SK-N-SH (cell line): ENCODE results near the gene SCRN1. TPM values are rescaled to one million over a fixed set of nuclear protein-coding genes. Genes with fewer than 3 reads are reported as not detected.

Source experiments
- CTCF ChIA-PET: fragments of 300-600, 350-600 bp; formaldehyde crosslinking; extraction: SDS; loops from one replicate; lab custom pipeline; 2021; lab: Yijun Ruan, JAX
- POLR2A ChIA-PET: fragments of 350-600 bp; sonication (Branson Sonifier 250); formaldehyde crosslinking; extraction: SDS; loops from one replicate; lab custom pipeline; 2020; ENCODE audit warnings: antibody characterized with exemption, inconsistent platforms; lab: Yijun Ruan, JAX
- DNase-seq: peaks from one replicate; pipeline ENCODE4 v3.0.0; 2012
- H2AFZ ChIP-seq: fragments of 200-600 bp; sonication (generic); 2 replicates; pipeline ENCODE4 v1.8.1; 2016; ENCODE audit warnings: antibody characterized with exemption, mild to moderate bottlenecking, low read depth
- H3F3A ChIP-seq: fragments of 200-600 bp; sonication (generic); replicated peaks from 2 replicates; pipeline ENCODE3; 2016; ENCODE audit warnings: antibody characterized with exemption, mild to moderate bottlenecking; ENCODE audit not compliant: insufficient read depth
- H3K27ac ChIP-seq, 2 experiments: fragments of 200-500 bp in 1 of 2; fragments of 200-600 bp in 1 of 2; sonication (Bioruptor generic) in 1 of 2; sonication (generic), shearing (Covaris generic) in 1 of 2; 2 replicates each; pipeline versions ENCODE4 v1.5.1 to v1.6.1; 2014 to 2016; ENCODE audit warnings: low read depth in 2 of 2, inconsistent platforms in 1 of 2, low read length in 1 of 2, mild to moderate bottlenecking in 1 of 2, mixed read lengths in 1 of 2
- H3K27me3 ChIP-seq: fragments of 200-600 bp; sonication (generic), shearing (Covaris generic); 2 replicates; pipeline ENCODE4 v1.6.1; 2016; ENCODE audit warnings: mixed run types; ENCODE audit not compliant: insufficient read depth
- H3K36me3 ChIP-seq, 2 experiments: fragments of 200-500 bp in 1 of 2; fragments of 200-600 bp in 1 of 2; sonication (Bioruptor generic) in 1 of 2; sonication (generic) in 1 of 2; replicated peaks in 1 of 2; 2 replicates each; pipeline versions ENCODE3 to v1.5.1; 2014 to 2016; ENCODE audit warnings: low read length in 1 of 2, mild to moderate bottlenecking in 1 of 2; ENCODE audit not compliant: insufficient read depth in 2 of 2, control insufficient read depth in 1 of 2
- H3K4me1 ChIP-seq, 2 experiments: fragments of 200-500 bp in 1 of 2; fragments of 200-600 bp in 1 of 2; sonication (Bioruptor generic) in 1 of 2; sonication (generic), shearing (Covaris generic) in 1 of 2; 2 replicates each; pipeline versions ENCODE4 v1.5.1 to v1.6.1; 2014 to 2016; ENCODE audit warnings: low read depth in 1 of 2, low read length in 1 of 2, mixed run types in 1 of 2; ENCODE audit not compliant: insufficient read depth in 2 of 2, control insufficient read depth in 1 of 2
- H3K4me2 ChIP-seq: fragments of 200-600 bp; sonication (generic), shearing (Covaris generic); 2 replicates; pipeline ENCODE4 v1.6.1; 2017; ENCODE audit warnings: mixed run types
- H3K4me3 ChIP-seq, 2 experiments: fragments of 200-500 bp in 1 of 2; fragments of 200-600 bp in 1 of 2; sonication (Bioruptor generic) in 1 of 2; sonication (generic), shearing (Covaris generic) in 1 of 2; 2 replicates each; pipeline versions ENCODE4 v1.5.1 to v1.8.1; 2014 to 2016; ENCODE audit warnings: low read depth in 2 of 2, inconsistent platforms in 1 of 2, low read length in 1 of 2, mild to moderate bottlenecking in 1 of 2, mixed read lengths in 1 of 2, moderate library complexity in 1 of 2
- H3K79me2 ChIP-seq: fragments of 200-600 bp; sonication (generic); 2 replicates; pipeline ENCODE4 v1.8.1; 2017; ENCODE audit warnings: mild to moderate bottlenecking; ENCODE audit not compliant: insufficient read depth
- H3K9ac ChIP-seq: fragments of 200-600 bp; sonication (generic); 2 replicates; pipeline ENCODE4 v1.6.1; 2017; ENCODE audit warnings: mixed run types
- H3K9me2 ChIP-seq: fragments of 200-600 bp; sonication (generic); 2 replicates; pipeline ENCODE4 v1.6.1; 2017; ENCODE audit warnings: mixed run types
- H3K9me3 ChIP-seq: fragments of 200-600 bp; sonication (generic); 2 replicates; pipeline ENCODE4 v1.6.1; 2017; ENCODE audit warnings: mixed run types, mild to moderate bottlenecking, moderate library complexity
- H4K20me1 ChIP-seq: fragments of 200-600 bp; sonication (generic); 2 replicates; pipeline ENCODE4 v1.6.1; 2017; ENCODE audit warnings: mild to moderate bottlenecking, mixed run types; ENCODE audit not compliant: insufficient read depth
- CHD2 ChIP-seq: fragments of 150-350 bp; IDR thresholded peaks from 2 replicates; pipeline ENCODE4 v1.6.1; 2018; ENCODE audit warnings: low read length; ENCODE audit not compliant: partially characterized antibody
- ELF1 ChIP-seq: IDR thresholded peaks from 2 replicates; pipeline ENCODE4 v1.4.0; 2012
- MXI1 ChIP-seq: IDR thresholded peaks from 2 replicates; pipeline ENCODE4 v1.6.1; 2012; ENCODE audit warnings: mild to moderate bottlenecking, low read depth, low read length, improper control_type of control experiment
- NRF1 ChIP-seq: IDR thresholded peaks from 2 replicates; pipeline ENCODE4 v1.6.1; 2012; ENCODE audit warnings: low read depth, mild to moderate bottlenecking, low read length
- RCOR1 ChIP-seq: fragments of 150-350 bp; IDR thresholded peaks from 2 replicates; pipeline ENCODE4 v1.6.1; 2017; ENCODE audit warnings: antibody characterized with exemption, low read length
- TCF12 ChIP-seq: IDR thresholded peaks from 2 replicates; pipeline ENCODE4 v1.4.0; 2012
- TEAD4 ChIP-seq: IDR thresholded peaks from 2 replicates; pipeline ENCODE4 v1.4.0; 2012; ENCODE audit warnings: mild to moderate bottlenecking, borderline replicate concordance; ENCODE audit not compliant: insufficient read depth
- WGBS: methylation state at CpG from one replicate; pipeline ENCODE4 v1.1.6; 2017; ENCODE audit warnings: low lambda C conversion rate; 5-methylcytosine and 5-hydroxymethylcytosine counted together
- polyA plus RNA-seq, 3 experiments: library from polyadenylated mRNA; depleted of rRNA; stranded (reverse); fragments of >200 nt; gene quantifications; 2 replicates each; pipeline ENCODE4 v1.2.3, GENCODE V29; 2012
- TF ChIP-seq, protein P1 (sequence below): IDR thresholded peaks from 2 replicates; pipeline ENCODE4 v1.4.0; 2012; ENCODE audit warnings: low read depth, borderline replicate concordance

Gene SCRN1
- polyA plus RNA-seq, 1 of the 3 experiments (the other 2 are of a cell fraction): 64.3 TPM

DNA sequence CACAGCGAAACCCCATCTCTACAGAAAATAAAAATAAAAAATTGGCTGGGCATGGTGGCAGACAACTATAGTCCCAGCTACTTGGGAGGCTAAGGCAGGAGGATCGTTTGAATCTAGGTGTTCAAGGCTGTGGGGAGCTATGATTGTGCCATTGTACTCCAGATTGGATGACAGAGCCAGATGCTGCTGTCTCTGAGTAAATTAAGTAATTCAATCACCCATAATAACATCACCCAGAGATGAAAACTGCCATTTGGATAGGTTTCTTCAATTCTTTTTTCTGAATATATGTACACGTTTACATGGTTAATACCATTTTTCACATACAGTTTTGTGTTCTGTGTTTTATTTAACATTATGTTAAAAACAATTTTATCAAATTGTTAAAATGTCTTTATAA lies 104.0 kb downstream of the SCRN1 start:
- POLR2A ChIA-PET: no interaction called here
- CTCF ChIA-PET: interaction anchor here (0.9 to 3.7 kb wide), 4 partner anchors 8 to 176 kb away, joined by 3 to 25 read pairs (median 12); no protein-coding TSS in a partner anchor
- WGBS: 48% methylated on average over 3 of the region's 3 CpGs

DNA sequence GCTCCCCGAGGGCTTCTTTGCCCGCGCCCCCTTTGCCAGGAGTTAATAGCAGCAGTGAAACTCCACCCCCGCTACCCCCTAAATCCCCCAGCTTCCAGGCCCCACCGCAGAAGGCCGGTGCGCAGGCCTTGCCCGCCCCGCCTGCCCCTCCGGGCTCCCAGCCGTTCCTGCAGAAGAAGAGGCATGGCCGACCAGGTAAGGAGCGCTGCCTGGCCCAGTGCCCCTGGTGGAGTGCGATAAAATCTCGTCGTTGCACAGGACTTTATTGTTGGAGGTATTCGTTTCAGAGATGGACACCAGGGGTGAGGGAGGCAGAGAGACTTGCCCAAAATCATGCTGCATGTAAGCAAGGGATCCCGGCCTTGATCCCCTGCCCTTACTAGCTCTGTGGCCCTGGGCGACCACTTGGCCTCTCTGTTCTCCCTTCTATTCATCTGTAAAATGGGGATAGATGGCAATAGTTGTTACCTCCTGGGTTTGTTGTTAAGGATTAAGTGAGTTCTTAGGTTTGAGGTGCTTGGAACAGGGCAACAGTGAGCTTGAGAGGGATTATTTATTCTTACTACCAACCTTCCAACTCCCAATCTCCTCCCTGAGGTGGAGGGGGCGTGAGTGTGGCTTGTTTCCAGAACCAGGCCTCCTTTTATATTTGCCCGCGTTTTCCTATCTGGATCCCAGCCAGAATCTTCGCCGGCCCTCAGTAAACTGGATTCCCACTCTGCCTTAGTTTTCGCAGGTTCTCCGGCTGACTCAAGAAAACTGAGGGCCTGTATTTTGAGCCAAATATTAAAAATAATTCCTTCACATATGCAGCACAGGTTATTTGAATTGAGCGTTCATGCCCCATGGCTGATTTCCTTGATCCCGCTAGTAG lies 105.0 kb downstream of the SCRN1 start:
- no peaks in the 10 kb centered on the region for H3K9me2 ChIP-seq
- WGBS: 87% methylated on average over 28 of the region's 28 CpGs
- H3K9me3 ChIP-seq: no peaks in the 10 kb centered on the region
- H3K79me2 ChIP-seq: no peaks in the 10 kb centered on the region
- no peak for TF ChIP-seq ELF1
- no peak for TF ChIP-seq TCF12
- TF ChIP-seq TEAD4: no peak
- no peak for TF ChIP-seq CHD2
- TF ChIP-seq, protein P1, sequence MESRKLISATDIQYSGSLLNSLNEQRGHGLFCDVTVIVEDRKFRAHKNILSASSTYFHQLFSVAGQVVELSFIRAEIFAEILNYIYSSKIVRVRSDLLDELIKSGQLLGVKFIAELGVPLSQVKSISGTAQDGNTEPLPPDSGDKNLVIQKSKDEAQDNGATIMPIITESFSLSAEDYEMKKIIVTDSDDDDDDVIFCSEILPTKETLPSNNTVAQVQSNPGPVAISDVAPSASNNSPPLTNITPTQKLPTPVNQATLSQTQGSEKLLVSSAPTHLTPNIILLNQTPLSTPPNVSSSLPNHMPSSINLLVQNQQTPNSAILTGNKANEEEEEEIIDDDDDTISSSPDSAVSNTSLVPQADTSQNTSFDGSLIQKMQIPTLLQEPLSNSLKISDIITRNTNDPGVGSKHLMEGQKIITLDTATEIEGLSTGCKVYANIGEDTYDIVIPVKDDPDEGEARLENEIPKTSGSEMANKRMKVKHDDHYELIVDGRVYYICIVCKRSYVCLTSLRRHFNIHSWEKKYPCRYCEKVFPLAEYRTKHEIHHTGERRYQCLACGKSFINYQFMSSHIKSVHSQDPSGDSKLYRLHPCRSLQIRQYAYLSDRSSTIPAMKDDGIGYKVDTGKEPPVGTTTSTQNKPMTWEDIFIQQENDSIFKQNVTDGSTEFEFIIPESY: no peak
- H3K27ac ChIP-seq: no peak overlapping the region
- ChIA-PET POLR2A (interaction anchor here (0.6 kb wide), 1 partner anchor 10 kb away, joined by 3 read pairs; no protein-coding TSS in a partner anchor), CTCF (interaction anchor here (1.2 to 2.9 kb wide), 3 partner anchors 37 to 178 kb away, joined by 3 to 25 read pairs (median 4); no protein-coding TSS in a partner anchor)
- no peaks in the 10 kb centered on the region; a peak in 1 of 4 replicates for H3K4me1 ChIP-seq
- H3K4me2 ChIP-seq: no peak overlapping the region
- no peaks in the 10 kb centered on the region for H3K27me3 ChIP-seq
- H3K4me3 ChIP-seq: no peak overlapping the region
- no peaks in the 10 kb centered on the region for H3F3A ChIP-seq
- no peak overlapping the region for H2AFZ ChIP-seq
- DNase-seq: peak; percentile 47
- H3K36me3 ChIP-seq: no peaks in the 10 kb centered on the region
- H4K20me1 ChIP-seq: no peaks in the 10 kb centered on the region
- no peak overlapping the region for H3K9ac ChIP-seq

More for the DNA sequence above, 104.0 kb downstream of the SCRN1 start:
- Histone ChIP-seq H3K4me2 (no peak overlapping the region), H3K27me3 (no peaks in the 10 kb centered on the region), H4K20me1 (no peaks in the 10 kb centered on the region), H3K9me3 (no peaks in the 10 kb centered on the region), H3K27ac (no peak overlapping the region), H3F3A (no peaks in the 10 kb centered on the region), H3K36me3 (no peaks in the 10 kb centered on the region), H2AFZ (no peak overlapping the region), H3K4me1 (peaks cover 0 to 4% of the 10 kb centered on the region in 2 experiments; a peak in 1 of 4 replicates), H3K79me2 (no peaks in the 10 kb centered on the region), H3K9ac (no peak overlapping the region), H3K9me2 (no peaks in the 10 kb centered on the region), H3K4me3 (no peak overlapping the region)
- TF ChIP-seq NRF1 (no peak), MXI1 (no peak), RCOR1 (0 out of 2 replicates have a peak, but pooled peaks have one; percentile 19)
- DNase-seq: peak; percentile 57
